ENCODE measurements around the gene CBLIF.

The CBLIF gene

DNA sequence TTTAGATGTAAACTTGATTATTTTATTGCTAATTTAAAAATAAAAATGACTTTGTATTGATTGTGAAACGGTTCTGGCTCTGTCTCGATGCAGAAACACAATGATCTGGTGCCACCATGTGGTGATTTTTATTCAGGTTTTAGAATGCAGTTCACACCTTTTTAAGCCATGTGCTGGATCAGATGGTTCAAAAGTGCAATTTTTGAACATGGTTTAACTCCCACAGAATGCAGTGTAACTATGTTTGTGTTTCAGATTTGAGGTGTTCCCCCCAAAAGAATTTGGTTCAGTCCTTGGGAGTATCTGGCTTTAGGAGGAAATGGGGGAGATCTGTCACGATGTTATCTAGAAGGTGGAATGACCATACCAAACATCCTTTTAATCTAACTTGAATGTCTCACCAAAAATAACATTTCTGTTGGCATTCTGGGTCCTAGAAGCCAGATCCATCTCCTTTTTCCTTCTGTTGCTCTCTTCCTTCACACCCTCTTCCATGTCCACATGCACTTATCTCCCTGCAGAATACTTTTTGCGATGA is 42.6 kb downstream of the CBLIF start:
- no peak for DNase-seq
- TF ChIP-seq, protein P1, sequence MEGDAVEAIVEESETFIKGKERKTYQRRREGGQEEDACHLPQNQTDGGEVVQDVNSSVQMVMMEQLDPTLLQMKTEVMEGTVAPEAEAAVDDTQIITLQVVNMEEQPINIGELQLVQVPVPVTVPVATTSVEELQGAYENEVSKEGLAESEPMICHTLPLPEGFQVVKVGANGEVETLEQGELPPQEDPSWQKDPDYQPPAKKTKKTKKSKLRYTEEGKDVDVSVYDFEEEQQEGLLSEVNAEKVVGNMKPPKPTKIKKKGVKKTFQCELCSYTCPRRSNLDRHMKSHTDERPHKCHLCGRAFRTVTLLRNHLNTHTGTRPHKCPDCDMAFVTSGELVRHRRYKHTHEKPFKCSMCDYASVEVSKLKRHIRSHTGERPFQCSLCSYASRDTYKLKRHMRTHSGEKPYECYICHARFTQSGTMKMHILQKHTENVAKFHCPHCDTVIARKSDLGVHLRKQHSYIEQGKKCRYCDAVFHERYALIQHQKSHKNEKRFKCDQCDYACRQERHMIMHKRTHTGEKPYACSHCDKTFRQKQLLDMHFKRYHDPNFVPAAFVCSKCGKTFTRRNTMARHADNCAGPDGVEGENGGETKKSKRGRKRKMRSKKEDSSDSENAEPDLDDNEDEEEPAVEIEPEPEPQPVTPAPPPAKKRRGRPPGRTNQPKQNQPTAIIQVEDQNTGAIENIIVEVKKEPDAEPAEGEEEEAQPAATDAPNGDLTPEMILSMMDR (IDR thresholded peaks at IDR 0.05): peak; percentile 50
- H3K27ac Mint-ChIP-seq: no peak overlapping the region
- no peak overlapping the region for H3K4me3 Mint-ChIP-seq
- peaks cover 11% of the 10 kb centered on the region for H3K36me3 Mint-ChIP-seq (ENCODE audit: low read depth)
- no peaks in the 10 kb centered on the region for H3K9me3 Mint-ChIP-seq
- no peaks in the 10 kb centered on the region for H3K27me3 Mint-ChIP-seq (ENCODE audit: low read depth, poor library complexity)
- H3K4me1 Mint-ChIP-seq: no peaks in the 10 kb centered on the region

DNA sequence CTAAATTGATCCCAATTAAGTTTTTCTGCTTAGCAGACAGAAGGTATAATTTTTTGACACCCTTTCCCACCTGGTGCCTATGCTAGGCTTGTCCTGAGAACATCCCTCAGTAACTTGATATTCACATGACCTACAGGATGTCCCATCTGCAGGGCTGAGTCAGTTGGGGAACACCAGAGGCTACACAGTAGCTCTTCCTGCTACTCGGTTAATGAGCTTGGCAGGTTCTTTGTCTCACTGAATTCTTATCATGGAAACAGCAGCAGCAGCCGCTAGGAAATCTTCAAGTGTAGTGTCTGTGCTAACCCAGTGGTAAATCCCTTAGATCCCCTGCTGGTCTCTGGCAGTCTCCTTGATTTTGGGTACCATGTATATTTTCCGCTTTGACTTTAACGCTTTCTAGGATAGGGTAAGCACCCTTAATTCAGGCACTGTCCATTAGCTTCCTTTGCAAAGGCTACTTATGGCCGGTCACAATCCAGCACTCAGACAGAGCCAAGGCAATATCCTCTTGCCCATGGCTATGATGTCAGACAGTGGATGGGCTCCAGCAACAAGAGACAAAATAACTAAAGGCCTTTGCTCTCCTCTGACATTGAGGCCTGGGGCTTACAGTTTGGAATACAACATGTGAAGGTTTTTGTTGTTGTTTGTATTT is 43.2 kb downstream of the CBLIF start:
- H3K9me3 Mint-ChIP-seq: no peaks in the 10 kb centered on the region
- no peaks in the 10 kb centered on the region for H3K27me3 Mint-ChIP-seq (ENCODE audit: low read depth, poor library complexity)
- H3K27ac Mint-ChIP-seq: no peak overlapping the region
- no peak for DNase-seq
- H3K4me1 Mint-ChIP-seq: no peaks in the 10 kb centered on the region
- H3K36me3 Mint-ChIP-seq (ENCODE audit: low read depth): peaks cover 10% of the 10 kb centered on the region
- H3K4me3 Mint-ChIP-seq: no peak overlapping the region
- TF ChIP-seq, protein P1 (IDR thresholded peaks at IDR 0.05): no peak

DNA sequence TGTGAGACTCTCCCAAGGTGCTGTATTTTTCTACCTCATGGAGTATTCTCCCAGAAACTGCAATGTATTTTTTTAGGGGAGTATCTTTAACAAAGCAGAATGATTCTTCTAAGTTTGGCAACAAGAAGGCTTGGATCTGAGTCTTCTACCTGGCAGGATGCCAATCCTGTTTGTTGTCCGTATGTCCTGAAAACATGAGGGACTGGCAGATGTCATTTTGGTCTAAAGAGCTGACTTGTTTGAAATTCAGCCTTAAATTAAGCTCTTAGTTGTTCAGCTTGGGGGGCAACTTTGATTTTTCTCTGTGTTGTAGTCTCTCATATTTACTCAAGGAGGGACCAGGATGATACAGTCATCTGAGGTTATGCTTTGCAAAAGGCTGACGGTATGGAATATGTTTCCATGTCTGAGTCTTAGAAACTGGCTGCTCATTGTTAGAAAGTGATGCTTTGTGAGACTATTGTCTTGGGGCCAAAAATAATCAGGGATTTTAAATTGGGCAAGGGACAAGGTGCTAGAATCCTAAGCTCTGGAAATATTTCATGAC is 44.1 kb downstream of the CBLIF start:
- H3K9me3 Mint-ChIP-seq: no peaks in the 10 kb centered on the region
- TF ChIP-seq, protein P1 (IDR thresholded peaks at IDR 0.05): no peak
- DNase-seq: no peak
- no peaks in the 10 kb centered on the region for H3K27me3 Mint-ChIP-seq (ENCODE audit: low read depth, poor library complexity)
- peaks cover 1% of the 10 kb centered on the region for H3K36me3 Mint-ChIP-seq (ENCODE audit: low read depth)
- peak overlapping the region; percentile 14 for H3K27ac Mint-ChIP-seq
- H3K4me1 Mint-ChIP-seq: no peaks in the 10 kb centered on the region
- no peak overlapping the region for H3K4me3 Mint-ChIP-seq

DNA sequence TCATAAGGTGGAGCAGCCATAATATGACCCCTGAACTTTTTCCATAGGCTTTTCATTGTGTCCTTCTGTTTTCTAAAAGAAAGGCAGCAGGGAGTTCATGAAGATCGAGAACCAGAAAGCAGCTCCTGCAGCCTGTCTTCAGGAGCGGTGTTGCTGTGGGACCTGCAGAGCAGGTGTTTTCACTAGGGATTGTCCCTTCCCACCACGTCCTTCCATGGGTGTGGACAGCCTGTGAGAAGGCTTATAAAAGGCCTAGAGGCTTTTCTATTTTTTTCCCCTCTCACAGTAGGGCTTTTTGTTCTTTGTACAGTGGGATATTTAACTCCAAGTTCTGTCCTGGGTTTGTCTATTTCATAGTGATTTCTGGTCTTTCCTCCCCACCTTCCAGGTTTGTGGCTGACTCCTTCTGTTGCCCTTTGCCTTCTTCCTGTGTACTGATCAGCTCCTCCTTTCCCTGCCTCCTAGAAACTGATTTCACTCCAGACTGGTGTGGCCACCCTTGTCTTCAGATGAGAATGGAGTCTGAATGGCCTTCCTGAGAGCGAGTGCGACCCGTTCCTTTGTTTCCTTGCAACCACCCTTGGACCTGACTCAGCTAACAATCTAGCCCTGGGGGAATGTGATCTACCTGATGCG is 44.8 kb downstream of the CBLIF start:
- Mint-ChIP-seq H3K27me3 (ENCODE audit: low read depth, poor library complexity) (no peaks in the 10 kb centered on the region), H3K36me3 (ENCODE audit: low read depth) (no peaks in the 10 kb centered on the region), H3K4me3 (no peak overlapping the region), H3K27ac (peak overlapping the region; percentile 14), H3K9me3 (no peaks in the 10 kb centered on the region), H3K4me1 (no peaks in the 10 kb centered on the region)
- no peak for DNase-seq
- TF ChIP-seq, protein P1 (IDR thresholded peaks at IDR 0.05): no peak

DNA sequence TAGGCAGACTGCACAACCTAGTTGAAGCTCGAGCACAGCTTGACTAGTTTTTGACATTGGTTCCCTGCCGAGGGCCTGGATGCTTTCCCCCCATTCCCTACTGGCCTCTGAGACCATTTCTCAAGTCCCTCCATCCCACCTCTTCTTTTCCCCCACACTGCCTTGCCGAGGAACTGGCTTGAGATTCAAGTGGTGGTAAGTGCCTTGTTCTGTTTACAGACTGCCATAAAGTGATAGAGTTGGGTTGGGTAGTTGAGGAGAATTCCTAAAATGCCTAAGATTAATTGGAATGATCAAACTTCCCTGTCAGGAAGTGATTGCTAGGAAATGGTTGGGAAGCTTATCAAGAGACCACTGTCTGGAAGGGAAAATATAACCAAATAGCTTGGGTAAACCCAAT is 50.9 kb downstream of the CBLIF start:
- TF ChIP-seq, protein P1 (IDR thresholded peaks at IDR 0.05): no peak
- H3K9me3 Mint-ChIP-seq: no peaks in the 10 kb centered on the region
- peaks cover 23% of the 10 kb centered on the region for H3K4me1 Mint-ChIP-seq
- DNase-seq: no peak
- H3K4me3 Mint-ChIP-seq: no peak overlapping the region
- H3K27ac Mint-ChIP-seq: no peak overlapping the region
- H3K36me3 Mint-ChIP-seq (ENCODE audit: low read depth): no peaks in the 10 kb centered on the region
- peaks cover 4% of the 10 kb centered on the region for H3K27me3 Mint-ChIP-seq (ENCODE audit: low read depth, poor library complexity)

All from nephron progenitor cell (in vitro differentiated cells).